Motor neuron (in vitro differentiated cells): ENCODE results near the gene ZNF524. TPM values are rescaled to one million over a fixed set of nuclear protein-coding genes. Genes with fewer than 3 reads are reported as not detected.

Experiments
- ATAC-seq, 8 experiments: fragments of 200-7000 bp; cut with Tn5 transposase; replicated peaks in 6 of 8; 2 replicates each; pipeline ENCODE4 v1.8.0; 2021; ENCODE audit warnings: mild to moderate bottlenecking in 8 of 8, moderate library complexity in 8 of 8
- H3K27ac ChIP-seq, 2 donors: fragments of 250-450 bp; sonication (Bioruptor Pico); 2 replicates each; pipeline ENCODE4 v1.9.0; 2021; ENCODE audit warnings: antibody characterized with exemption in 2 of 2, mild to moderate bottlenecking in 2 of 2, moderate library complexity in 1 of 2
- H3K4me1 ChIP-seq, 2 donors: fragments of 250-450 bp; sonication (Bioruptor Pico); replicated peaks in 1 of 2; 2 replicates each; pipeline ENCODE4 v1.6.1; 2021; ENCODE audit warnings: antibody characterized with exemption in 2 of 2, mild to moderate bottlenecking in 2 of 2, moderate library complexity in 1 of 2
- H3K4me3 ChIP-seq, 5 donors: fragments of 250-450 bp; sonication (Bioruptor Pico); 2 replicates each; pipeline ENCODE4 v1.9.0; 2021; ENCODE audit warnings: antibody characterized with exemption in 5 of 5, mild to moderate bottlenecking in 5 of 5, moderate library complexity in 4 of 5
- WGBS, 10 experiments: fragments of 450-650 bp; shearing (Covaris generic); methylation state at CpG; one replicate each; pipeline ENCODE4 v1.0.0; 2022; 5-methylcytosine and 5-hydroxymethylcytosine counted together
- in situ Hi-C, 9 experiments: fragments of 400-800 bp; cut with MboI; loops; one replicate each; pipeline ENCODE4 v1.15.0; 2021; ENCODE audit warnings: low sequenced_read_pairs in 9 of 9, low pct_unique_long_range_greater_than_20kb in 2 of 9; ENCODE audit not compliant: unreplicated experiment in 9 of 9
- total RNA-seq, 8 experiments: library from RNA; unstranded; fragments of 300-600 nt; gene quantifications; 2 replicates each; pipeline versions ENCODE4 v1.2.3 to v1.2.4, GENCODE V29; 2022

The ZNF524 gene
- total RNA-seq, 8 experiments from 2014 or later, result 3.7 to 12.3 (median 5.4) TPM

DNA sequence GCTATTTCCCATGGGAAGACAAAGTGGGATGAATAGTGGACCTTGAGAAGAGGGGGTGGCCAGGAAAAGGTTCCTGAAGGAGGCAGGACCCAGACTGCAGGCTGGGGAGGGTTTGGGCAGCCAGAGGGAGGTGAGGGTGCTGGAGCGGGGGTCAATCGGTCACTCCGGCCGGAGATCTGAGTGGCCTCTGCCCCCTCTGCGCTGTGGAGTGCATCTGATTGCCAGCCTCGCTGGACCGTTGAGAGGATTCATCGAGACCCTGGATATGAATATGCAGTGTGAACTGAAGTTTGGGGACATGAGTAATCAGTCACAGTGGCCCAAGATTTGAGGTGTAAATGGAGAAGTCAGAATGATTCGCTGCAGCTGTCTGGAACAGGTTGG lies 35.2 kb downstream of the ZNF524 start:
- peak in 2 of 8 experiments; percentile 5 to 22 for ATAC-seq
- Histone ChIP-seq H3K4me1 (peaks cover 14 to 17% of the 10 kb centered on the region in 2 donors), H3K4me3 (peak overlapping the region; percentile 77 to 99 (median 95)), H3K27ac (peak overlapping the region; percentile 94 to 96)
- in situ Hi-C loops, result loop anchor here in 3 of 9 experiments (25.0 kb wide), 1 partner anchor 498 kb away; the partner anchor contains the start of gene TNNT1 (in 3 of the 3)
- 0 to 39% (median 19%) methylated on average over 1 to 5 of the region's 9 CpGs; no CpG with 5 or more reads in 4 of the 10 experiments for WGBS, 10 experiments

DNA sequence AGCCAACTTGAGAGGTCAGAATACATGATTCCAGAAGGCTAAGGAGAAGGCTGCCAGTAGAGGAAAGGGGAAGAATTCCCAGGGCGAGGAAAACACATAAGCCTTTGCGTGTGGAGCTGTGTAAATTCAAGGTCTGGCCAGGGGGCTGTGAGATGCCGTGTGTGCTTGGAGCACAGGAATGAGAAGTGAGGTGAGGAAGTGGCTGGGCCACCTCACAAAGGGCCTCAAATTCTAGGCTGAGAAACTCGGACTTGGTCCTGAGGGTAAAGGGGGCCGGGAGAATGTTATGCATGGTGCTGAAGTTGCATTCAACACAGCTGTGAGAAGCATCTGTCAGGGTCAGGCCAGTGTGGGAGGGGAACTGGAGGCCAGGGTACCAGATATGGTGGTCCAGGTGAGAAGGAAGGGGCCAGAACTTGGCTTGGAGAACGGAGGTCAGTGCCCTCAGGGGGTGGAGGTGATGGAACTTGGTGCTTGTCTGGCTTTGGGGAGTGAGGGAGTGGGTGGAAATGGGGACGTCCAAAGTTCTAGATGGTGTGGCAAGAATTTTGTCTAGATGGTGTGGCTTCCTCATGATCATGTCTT lies 35.9 kb downstream of the ZNF524 start:
- no peak for ATAC-seq
- H3K27ac ChIP-seq, result peak overlapping the region; percentile 94 to 96
- 41 to 100% (median 67%) methylated on average over 1 to 5 of the region's 7 CpGs; no CpG with 5 or more reads in 2 of the 10 experiments for WGBS, 10 experiments
- H3K4me3 ChIP-seq, result peak overlapping the region; percentile 77 to 99 (median 95)
- in situ Hi-C loops, result loop anchor here in 3 of 9 experiments (25.0 kb wide), 1 partner anchor 499 kb away; the partner anchor contains the start of gene TNNT1 (in 3 of the 3)
- H3K4me1 ChIP-seq, result peaks cover 15 to 18% of the 10 kb centered on the region in 2 donors

DNA sequence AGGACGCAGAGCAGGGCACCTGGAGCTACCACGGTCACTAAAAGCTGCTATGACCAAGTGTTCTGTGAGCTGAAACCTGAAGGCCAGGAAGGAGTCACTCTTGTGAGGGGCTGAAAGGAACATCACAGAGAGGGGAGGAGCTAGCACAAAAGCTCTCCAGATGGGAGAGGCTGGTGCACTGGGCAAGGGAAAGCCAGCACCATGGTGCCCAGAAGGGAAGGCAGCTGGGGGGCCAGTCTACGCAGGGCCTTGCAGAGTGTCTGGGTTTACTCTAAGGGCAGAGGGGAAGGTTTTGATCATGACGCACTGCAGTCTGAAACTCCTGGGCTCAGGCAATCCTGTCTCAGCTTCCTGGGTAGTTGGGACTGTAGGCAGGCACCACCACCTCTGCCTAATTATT lies 36.6 kb downstream of the ZNF524 start:
- in situ Hi-C loops, result loop anchor here in 3 of 9 experiments (25.0 kb wide), 1 partner anchor 499 kb away; the partner anchor contains the start of gene TNNT1 (in 3 of the 3)
- H3K4me3 ChIP-seq, result peak overlapping the region in 1 of 5 donors; percentile 99
- 83 to 100% (median 90%) methylated on average over 1 to 4 of the region's 4 CpGs; no CpG with 5 or more reads in 5 of the 10 experiments for WGBS, 10 experiments
- no peak for ATAC-seq
- H3K4me1 ChIP-seq, result peaks cover 15 to 18% of the 10 kb centered on the region in 2 donors
- H3K27ac ChIP-seq, result no peak overlapping the region

DNA sequence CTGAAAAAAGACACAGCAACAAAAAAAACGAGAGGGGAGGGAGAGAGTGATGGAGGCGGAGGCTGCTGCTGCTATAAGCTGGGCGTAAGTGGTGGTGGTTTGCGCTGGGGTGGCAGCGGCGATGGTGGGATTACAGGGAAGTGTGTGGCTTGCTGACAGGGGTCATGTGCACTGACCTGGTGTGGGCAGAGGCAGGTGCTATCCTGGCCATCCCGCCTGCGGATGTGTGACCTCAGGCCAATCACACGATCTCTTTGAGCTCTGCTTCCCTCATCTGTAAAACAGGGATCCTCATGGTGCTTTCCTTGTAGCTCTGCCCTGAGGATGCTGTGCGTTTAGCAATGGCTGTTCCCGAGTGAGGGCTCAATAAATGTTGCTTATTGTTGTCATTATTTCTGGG lies 37.4 kb downstream of the ZNF524 start:
- Histone ChIP-seq H3K4me1 (peaks cover 18 to 19% of the 10 kb centered on the region in 2 donors), H3K4me3 (no peak overlapping the region), H3K27ac (no peak overlapping the region)
- WGBS, 10 experiments, result 58 to 90% (median 84%) methylated on average over 2 to 10 of the region's 11 CpGs; no CpG with 5 or more reads in 5 of the 10 experiments
- in situ Hi-C loops, result loop anchor here in 3 of 9 experiments (25.0 kb wide), 1 partner anchor 500 kb away; the partner anchor contains the start of gene TNNT1 (in 3 of the 3)
- ATAC-seq, result no peak

DNA sequence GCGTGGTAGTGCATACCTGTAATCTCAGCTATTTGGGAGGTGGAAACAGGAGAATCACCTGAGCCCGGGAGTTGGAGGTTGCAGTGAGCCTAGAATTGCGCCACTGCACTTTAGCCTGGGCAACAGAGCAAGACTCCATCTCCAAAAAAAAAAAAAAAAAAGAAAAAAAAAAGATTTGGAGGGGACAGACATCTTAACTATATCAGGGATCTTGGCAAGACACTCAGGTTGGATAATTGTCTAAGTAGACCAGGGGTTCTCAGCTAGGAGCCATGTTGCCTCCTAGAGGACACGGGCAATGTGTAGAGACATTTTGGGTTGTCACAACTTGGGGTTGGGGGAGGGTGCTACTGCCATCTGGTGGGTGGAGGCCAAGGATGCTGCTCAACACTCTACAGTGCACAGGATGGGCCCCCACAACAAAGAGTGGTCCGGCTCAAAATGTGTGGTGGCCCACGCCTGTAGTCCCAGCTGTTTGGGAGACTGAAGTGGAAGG lies 38.8 kb downstream of the ZNF524 start:
- H3K4me1 ChIP-seq, result peaks cover 25 to 27% of the 10 kb centered on the region in 2 donors
- in situ Hi-C loops, result loop anchor here in 3 of 9 experiments (25.0 kb wide), 1 partner anchor 502 kb away; the partner anchor contains the start of gene TNNT1 (in 3 of the 3)
- ATAC-seq, result no peak

DNA sequence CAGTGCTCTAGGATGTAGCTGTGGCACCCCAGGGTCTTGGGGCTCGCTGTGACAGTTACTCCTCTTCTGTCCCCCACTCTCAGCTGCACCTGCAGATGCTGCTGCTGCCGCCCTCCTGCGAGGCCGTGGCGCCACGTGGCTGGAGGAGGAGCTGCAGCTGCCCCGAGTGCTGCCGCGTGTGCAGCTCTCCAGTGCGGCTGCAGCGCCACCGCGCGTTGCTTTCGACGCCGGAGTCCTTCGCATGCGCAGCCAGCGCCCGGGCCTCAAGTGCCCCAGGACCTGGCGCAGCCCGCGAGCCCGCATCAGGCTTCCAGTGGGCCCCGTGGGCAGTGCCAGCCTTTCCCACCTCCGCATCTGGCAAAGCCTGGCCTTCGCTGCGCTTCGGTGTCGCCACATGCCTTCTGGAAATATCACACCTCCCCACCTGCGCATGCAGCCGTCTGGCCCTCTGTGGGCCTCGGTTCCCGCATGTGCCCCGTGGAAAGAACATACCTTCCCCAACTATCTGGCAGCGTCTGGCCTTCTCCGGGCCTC lies 40.0 kb downstream of the ZNF524 start:
- in situ Hi-C loops, result loop anchor here in 3 of 9 experiments (25.0 kb wide), 1 partner anchor 503 kb away; the partner anchor contains the start of gene TNNT1 (in 3 of the 3)
- ATAC-seq, result peak in 5 of 8 experiments; percentile 9 to 34 (median 14)
- H3K4me3 ChIP-seq, result peak overlapping the region; percentile 81 to 99 (median 97)
- H3K4me1 ChIP-seq, result peaks cover 29% of the 10 kb centered on the region in 2 donors
- 14 to 86% (median 52%) methylated on average over 1 to 17 of the region's 38 CpGs; no CpG with 5 or more reads in 4 of the 10 experiments for WGBS, 10 experiments
- peak overlapping the region; percentile 88 to 95 for H3K27ac ChIP-seq

More for the DNA sequence above, 38.8 kb downstream of the ZNF524 start:
- Histone ChIP-seq H3K4me3 (no peak overlapping the region), H3K27ac (no peak overlapping the region)
- 80 to 100% (median 95%) methylated on average over 1 to 4 of the region's 6 CpGs; no CpG with 5 or more reads in 1 of the 10 experiments for WGBS, 10 experiments

DNA sequence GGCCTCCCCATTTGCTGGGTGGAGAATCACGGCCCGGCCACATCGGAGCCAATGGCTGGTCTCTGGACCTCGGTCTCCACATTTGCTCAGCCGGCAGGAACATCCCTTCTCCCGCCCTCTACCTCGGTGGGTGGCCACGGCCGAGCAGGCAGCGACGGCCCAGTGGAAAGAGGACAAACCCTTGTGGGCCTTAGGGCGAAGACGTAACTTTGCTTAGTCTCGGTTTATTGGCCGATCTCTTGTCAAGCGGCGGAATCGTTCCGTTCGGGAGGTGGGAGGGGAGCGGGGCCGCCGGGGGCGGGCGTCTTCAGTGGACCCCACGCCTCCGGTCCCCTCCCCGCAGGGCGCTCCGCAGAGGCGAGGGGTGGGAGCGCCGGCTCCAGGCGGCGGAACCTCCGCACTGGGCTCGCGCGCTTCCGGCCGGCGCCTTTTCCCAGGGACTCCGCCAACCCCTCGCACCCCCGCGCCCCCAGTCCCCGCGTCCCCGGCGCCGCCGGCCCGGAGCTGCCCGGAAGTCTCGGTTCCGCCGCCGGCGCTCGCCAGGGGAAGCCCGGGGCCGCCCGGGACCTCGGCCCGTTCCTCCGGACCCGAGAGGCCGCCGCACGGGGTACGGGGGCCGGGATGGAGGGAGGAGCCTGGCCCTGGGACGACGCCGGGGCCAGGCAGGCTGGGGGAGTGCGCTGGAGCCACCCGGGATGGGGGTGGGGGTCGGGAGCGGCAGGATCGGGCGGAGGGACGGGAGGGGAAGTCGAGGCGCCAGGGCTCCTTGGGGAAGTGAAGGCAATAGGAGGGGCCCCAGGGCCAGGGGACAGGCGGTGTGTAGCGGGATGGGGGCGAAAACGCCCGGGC lies 40.7 kb downstream of the ZNF524 start, which contains the start of gene ZNF580:
Gene ZNF580 (plus strand): TSS at position 426 of the 849 bp plus-strand sequence. CDS start 1,507 bp downstream, outside the sequence.
- peak; percentile 40 to 75 (median 66) for ATAC-seq
- H3K27ac ChIP-seq, result peak within 1 kb of the TSS; percentile 88 to 95
- 0 to 7% (median 3%) methylated on average over 1 to 5 of the region's 89 CpGs; no CpG with 5 or more reads in 6 of the 10 experiments for WGBS, 10 experiments
- peaks cover 25 to 27% of the 10 kb centered on the region in 2 donors for H3K4me1 ChIP-seq
- in situ Hi-C loops, result loop anchor here in 3 of 9 experiments (25.0 kb wide), 1 partner anchor 504 kb away; the partner anchor contains the start of gene TNNT1 (in 3 of the 3)
- H3K4me3 ChIP-seq, result peak within 1 kb of the TSS; percentile 81 to 99 (median 97)

DNA sequence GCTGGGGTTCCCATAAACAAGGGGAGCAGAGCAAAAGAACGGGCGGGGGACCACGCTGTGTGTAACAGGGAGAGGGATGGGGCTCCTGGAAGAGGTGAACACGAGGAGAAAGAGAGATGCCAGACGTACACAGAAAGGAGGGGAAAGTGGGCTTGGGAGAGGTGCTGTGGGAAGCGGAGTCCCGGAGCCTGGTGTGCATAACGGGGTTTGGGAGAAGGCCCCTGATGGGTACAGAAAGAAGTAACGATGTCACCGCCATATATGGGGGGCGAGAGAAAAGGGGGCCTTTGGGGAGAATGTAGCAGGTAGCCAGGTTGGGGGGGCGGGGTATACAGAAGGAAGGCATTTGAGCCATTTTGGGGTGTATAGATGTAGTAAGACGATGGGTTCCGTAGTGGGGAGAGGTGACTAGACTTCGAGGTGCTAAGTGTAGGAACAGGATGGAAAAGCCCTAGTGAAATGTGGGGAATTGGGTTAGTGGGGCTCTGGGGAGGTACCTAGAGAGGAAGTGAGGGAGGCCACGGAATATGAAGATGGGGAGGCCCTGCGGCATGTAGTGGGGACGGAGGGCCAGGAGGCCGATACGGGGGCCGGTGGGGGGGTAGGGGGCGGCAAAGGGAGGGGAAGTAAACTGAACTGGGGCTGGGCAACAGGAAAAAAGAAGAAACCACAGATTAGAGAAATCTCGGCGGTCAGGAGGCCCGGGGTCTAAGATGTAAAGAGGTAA lies 41.5 kb downstream of the ZNF524 start:
- WGBS, 10 experiments, result 0 to 8% methylated on average over 1 to 4 of the region's 25 CpGs; no CpG with 5 or more reads in 8 of the 10 experiments
- peak; percentile 0 to 13 (median 6) for ATAC-seq
- in situ Hi-C loops, result loop anchor here in 3 of 9 experiments (25.0 kb wide), 1 partner anchor 504 kb away; the partner anchor contains the start of gene TNNT1 (in 3 of the 3)
- peak overlapping the region; percentile 88 to 95 for H3K27ac ChIP-seq
- H3K4me3 ChIP-seq, result peak overlapping the region; percentile 81 to 99 (median 97)
- peaks cover 20 to 21% of the 10 kb centered on the region in 2 donors for H3K4me1 ChIP-seq

DNA sequence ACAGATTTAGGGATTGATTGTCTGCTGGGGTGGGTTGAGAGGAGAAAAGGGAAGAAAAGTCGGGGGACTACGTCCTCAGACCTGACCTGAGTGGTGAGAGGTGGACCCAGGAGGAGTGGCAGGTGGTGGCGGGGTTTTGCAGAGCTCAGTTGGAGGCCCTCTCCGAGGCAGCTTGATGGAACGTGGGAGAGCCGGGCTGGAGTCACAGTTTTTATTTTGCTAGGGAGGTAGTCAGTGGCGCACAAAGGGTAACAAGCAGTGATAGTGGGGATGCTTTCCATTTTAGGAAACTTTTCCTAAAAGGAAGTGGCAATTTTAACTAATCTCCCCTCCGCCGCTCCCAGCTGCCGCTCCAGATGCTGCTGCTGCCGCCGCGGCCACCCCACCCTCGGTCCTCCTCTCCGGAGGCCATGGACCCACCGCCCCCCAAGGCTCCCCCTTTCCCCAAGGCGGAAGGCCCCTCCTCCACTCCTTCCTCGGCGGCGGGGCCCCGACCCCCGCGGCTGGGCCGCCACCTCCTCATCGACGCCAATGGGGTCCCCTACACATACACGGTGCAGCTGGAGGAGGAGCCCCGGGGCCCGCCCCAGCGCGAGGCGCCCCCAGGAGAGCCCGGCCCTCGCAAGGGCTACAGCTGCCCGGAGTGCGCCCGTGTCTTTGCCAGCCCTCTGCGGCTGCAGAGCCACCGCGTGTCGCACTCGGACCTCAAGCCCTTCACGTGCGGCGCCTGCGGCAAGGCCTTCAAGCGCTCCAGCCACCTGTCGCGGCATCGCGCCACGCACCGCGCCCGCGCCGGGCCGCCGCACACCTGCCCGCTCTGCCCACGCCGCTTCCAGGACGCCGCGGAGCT lies 42.3 kb downstream of the ZNF524 start:
- 0 to 21% (median 0%) methylated on average over 1 to 10 of the region's 65 CpGs; no CpG with 5 or more reads in 5 of the 10 experiments for WGBS, 10 experiments
- in situ Hi-C loops, result loop anchor here in 3 of 9 experiments (25.0 kb wide), 1 partner anchor 505 kb away; the partner anchor contains the start of gene TNNT1 (in 3 of the 3)
- peak in 5 of 8 experiments; percentile 1 to 15 (median 6) for ATAC-seq

DNA sequence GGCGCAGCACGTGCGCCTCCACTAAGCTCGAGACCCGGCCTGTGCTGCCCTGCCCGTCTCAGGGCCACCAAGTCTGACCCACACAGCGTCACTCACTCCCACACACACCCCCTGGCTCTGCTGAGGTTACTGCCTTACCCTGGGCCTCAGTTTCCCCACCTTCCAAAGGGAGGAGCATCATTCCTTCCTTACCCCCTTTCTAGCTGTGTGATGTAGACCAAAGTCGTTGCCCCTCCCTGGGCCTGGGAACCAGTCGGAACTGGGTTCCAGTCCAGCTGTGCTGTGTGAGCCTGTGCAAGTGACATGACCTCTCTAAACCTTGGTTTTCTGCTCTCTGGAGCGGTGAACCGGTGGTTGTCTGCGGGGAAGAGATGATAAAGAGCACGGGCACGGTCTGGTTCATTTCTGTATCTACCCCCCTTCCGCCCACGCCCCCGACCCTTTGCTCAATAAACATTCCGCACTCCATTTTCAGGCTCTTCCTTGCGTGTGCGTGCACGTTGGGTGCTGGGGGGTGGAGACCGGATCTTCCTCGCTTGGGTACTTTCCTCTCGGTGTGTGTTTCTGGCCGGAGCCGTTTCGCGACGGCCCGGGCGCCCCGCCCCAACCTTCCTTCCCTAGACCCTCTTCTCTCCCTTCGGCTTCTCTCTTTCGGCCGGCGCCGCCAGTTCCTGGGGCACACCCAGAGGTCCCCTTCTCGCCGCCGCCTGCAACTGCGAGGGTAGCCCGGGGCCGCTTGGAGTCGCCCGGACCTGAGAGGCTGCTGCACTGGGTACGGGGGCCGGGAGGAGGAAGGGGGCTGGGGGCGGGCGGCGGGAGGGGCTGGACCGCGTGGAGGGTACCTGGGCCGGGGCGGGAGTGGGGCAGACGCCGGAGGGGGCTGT lies 43.2 kb downstream of the ZNF524 start, which contains the start of gene ZNF581:
Gene ZNF581 (plus strand): TSS at position 647 of the 884 bp plus-strand sequence. CDS start 923 bp downstream, outside the sequence.
- H3K27ac ChIP-seq, result peak within 1 kb of the TSS; percentile 38 to 90
- ATAC-seq, result peak; percentile 10 to 44 (median 32)
- in situ Hi-C loops, result loop anchor here in 3 of 9 experiments (25.0 kb wide), 1 partner anchor 506 kb away; the partner anchor contains the start of gene TNNT1 (in 3 of the 3)
- WGBS, 10 experiments, result 0 to 12% (median 1%) methylated on average over 2 to 17 of the region's 56 CpGs; no CpG with 5 or more reads in 4 of the 10 experiments
- H3K4me3 ChIP-seq, result peak within 1 kb of the TSS; percentile 81 to 99 (median 97)
- H3K4me1 ChIP-seq, result peaks cover 20 to 28% of the 10 kb centered on the region in 2 donors

More for the DNA sequence above, 42.3 kb downstream of the ZNF524 start:
- peak overlapping the region; percentile 81 to 99 (median 97) for H3K4me3 ChIP-seq
- peak overlapping the region; percentile 38 to 90 for H3K27ac ChIP-seq
- H3K4me1 ChIP-seq, result peaks cover 20 to 26% of the 10 kb centered on the region in 2 donors
